Endometrial microvascular endothelial cells (primary cell): ENCODE results near the gene SNAPIN. TPM values are rescaled to one million over a fixed set of nuclear protein-coding genes. Genes with fewer than 3 reads are reported as not detected.
"Not testable (repeated sequence)": the region's sequence is repeated elsewhere in the genome, so short reads cannot be mapped to it uniquely, and the experiment has no call there.

Experiments used
- in situ Hi-C: cut with HindIII; loops from 2 replicates; pipeline ENCODE4 v1.10.0; 2017; ENCODE audit warnings: low sequenced_read_pairs, low pct_unique_long_range_greater_than_20kb; ENCODE audit errors: inconsistent ontology term
- total RNA-seq: library from RNA; depleted of rRNA; stranded (reverse); fragments of >200 nt; gene quantifications from one replicate; pipeline ENCODE4 v1.2.3, GENCODE V29; 2015; ENCODE audit errors: inconsistent ontology term

Gene SNAPIN
- total RNA-seq, 1 donor from 2014 or later = 68.6 TPM

- in situ Hi-C loops = no loop called here
Measured at GRCh38 chr1:153669606-153670005, 11.1 kb downstream of the SNAPIN start.

DNA sequence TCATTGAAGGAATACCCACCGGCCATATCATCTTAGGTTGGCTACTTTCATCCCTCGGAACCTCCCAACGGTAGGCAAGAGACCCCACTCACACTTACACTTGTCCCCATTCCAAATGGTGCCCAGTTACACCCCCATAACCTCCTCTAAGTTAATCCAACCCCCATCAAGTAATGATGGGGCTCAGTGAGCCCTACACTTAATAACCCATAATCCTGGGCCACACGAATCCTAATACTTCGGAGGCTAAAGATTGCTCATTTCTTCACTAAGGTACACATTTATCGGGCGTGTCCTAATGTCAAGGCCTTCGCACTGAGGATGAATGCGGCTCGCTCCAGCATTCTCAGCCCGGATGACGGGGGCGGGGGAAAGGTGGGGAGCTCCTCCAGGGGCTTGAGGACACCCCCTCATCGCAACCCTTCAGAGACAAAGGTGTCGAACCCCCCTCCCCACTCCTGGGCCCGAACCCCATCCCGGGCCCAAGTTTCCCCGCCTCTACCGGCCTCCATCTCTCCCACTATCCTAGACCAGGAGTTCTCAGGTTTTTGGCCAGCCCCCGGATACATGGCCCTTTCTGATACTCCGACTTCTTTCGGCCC, 11.9 kb downstream of the SNAPIN start:
- in situ Hi-C loops = no loop called here

DNA sequence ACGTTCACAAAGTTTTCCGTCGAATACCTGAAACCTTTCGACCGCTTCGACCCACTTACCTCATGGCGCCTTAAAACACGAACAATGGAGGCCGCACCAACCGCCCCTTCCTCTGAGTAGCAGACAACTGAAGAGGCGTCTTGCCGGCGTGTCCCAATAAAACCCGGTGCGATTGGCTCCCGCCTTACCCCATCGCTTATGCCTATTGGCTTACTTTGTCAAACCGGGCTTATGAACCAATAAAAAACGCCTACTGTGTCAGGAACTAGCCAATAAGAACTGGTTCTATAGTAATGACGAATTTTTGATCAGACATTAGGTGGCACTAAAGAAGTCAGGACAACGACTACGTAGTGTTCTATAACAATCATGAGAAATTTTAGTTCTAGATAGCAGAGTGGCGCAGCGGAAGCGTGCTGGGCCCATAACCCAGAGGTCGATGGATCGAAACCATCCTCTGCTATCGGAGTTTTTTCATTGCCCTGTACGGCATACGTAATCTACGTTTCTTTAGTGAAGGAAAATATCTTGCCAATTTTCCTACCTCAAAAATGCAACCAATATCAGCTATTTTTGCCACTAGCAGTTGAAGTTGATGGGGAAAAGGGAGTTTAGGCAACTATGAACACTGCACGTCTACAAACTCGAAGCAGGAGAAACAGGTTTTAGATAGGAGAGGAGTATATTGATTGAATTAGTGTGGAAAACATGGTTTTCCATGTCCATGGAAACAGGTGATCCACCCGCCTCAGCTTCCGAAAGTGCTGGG, 12.5 kb downstream of the SNAPIN start, which contains the start of gene ILF2:
ILF2 (minus strand) TSS at position 135 of the 769 bp plus-strand sequence; CDS start at position 64, 71 bp downstream.
- in situ Hi-C loops = no loop called here

DNA sequence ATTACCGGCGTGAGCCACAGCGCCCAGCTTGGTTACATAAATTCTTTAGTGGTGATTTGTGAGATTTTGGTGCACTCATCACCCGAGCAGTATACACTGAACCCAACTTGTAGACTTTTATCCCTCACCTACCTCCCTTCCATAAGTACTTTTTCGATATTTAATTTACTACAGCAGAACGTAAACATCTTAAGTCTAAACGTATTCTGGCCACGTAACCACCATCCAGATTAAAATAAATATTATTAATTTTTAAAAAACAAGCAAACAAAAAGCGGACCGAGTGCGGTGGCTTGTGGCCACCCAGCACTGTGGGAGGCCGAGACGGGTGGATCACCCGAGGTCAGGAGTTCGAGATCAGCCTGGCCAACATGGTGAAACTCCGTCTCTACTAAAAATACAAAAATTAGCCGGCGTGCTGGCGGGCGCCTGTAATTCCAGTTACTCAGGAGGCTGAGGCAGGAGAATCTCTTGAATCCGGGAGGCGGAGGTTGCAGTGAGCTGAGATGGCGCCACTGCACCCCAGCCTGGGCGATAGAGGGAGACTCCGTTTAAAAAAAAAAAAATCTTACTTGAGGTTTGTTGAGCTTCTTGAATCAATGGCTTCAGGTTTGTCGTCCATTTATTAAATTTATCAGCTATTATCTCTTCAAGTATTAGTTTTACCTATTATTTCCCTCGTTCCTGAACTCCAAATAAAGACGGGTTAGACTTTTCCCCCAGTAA, 13.3 kb downstream of the SNAPIN start:
- in situ Hi-C loops = not testable (repeated sequence)

DNA sequence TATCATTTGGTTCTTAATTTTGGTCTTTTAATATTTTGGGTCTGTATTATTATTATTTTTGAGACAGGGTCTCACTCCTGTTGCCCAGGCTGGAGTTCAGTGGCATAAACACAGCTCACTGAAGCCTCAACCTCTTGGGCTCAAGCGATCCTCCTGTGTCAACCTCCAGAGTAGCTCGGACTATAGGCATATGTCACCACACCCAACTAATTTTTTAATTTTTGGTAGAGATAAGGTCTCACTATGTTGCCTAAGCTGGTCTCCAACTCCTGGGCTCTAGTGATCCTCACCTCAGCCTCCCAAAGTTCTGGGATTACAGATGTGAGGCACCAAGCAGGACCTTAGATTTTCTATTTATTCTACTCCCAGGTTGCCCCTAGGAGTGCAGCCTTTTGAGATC, 15.0 kb downstream of the SNAPIN start:
- in situ Hi-C loops = no loop called here

- in situ Hi-C loops = no loop called here
Measured at GRCh38 chr1:153677718-153678518, 19.4 kb downstream of the SNAPIN start.

DNA sequence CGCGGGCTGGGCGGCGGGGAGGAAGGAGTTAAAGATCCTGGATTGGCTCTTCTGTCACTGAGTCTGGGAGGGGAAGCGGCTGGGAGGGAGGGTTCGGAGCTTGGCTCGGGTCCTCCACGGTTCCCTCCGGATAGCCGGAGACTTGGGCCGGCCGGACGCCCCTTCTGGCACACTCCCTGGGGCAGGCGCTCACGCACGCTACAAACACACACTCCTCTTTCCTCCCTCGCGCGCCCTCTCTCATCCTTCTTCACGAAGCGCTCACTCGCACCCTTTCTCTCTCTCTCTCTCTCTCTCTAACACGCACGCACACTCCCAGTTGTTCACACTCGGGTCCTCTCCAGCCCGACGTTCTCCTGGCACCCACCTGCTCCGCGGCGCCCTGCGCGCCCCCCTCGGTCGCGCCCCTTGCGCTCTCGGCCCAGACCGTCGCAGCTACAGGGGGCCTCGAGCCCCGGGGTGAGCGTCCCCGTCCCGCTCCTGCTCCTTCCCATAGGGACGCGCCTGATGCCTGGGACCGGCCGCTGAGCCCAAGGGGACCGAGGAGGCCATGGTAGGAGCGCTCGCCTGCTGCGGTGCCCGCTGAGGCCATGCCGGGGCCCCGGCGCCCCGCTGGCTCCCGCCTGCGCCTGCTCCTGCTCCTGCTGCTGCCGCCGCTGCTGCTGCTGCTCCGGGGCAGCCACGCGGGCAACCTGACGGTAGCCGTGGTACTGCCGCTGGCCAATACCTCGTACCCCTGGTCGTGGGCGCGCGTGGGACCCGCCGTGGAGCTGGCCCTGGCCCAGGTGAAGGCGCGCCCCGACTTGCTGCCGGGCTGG, 20.2 kb downstream of the SNAPIN start, which contains the start of gene NPR1:
NPR1 (plus strand) TSS at position 170 of the 818 bp plus-strand sequence; CDS start at position 591, 421 bp downstream.
- in situ Hi-C loops = no loop called here

DNA sequence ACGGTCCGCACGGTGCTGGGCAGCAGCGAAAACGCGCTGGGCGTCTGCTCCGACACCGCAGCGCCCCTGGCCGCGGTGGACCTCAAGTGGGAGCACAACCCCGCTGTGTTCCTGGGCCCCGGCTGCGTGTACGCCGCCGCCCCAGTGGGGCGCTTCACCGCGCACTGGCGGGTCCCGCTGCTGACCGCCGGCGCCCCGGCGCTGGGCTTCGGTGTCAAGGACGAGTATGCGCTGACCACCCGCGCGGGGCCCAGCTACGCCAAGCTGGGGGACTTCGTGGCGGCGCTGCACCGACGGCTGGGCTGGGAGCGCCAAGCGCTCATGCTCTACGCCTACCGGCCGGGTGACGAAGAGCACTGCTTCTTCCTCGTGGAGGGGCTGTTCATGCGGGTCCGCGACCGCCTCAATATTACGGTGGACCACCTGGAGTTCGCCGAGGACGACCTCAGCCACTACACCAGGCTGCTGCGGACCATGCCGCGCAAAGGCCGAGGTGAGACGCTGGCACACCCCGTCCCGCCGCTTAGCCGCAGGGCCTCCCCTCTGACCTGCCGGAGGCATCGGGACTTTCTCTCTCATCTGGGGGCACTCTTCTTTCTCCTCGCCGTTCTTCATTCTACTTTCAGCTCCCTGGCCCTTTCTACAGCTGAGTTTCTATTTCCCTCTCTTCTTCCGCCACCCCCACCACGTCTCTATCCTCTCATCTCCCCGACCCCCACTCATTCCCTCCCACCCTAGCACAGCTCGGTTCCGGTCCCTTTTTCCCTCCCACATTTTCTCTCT, 21.0 kb downstream of the SNAPIN start:
- in situ Hi-C loops = no loop called here

- in situ Hi-C loops = no loop called here
Measured at GRCh38 chr1:153680120-153680403, 21.6 kb downstream of the SNAPIN start.

DNA sequence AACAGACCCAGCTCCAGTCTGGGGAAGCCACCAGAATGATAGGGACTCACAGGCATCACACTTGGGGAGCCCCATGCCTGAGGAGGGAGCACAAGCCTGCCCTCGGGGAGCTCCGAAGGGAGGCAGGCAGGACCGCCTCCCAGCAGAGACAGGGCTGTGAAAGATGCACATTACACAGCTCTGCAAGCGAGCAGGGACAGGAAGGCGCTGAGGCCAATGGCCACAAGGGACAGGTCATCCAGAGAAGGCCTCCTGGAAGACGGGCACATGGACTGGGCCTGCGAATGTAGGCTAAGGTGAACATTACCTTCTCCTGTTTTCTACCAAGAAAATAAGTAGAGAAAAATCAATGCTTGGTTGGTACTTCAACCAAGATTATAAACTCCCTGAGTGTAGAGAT, 24.2 kb downstream of the SNAPIN start:
- in situ Hi-C loops = no loop called here

- in situ Hi-C loops = no loop called here
Measured at GRCh38 chr1:153683854-153684253, 25.4 kb downstream of the SNAPIN start.

- in situ Hi-C loops = no loop called here
Measured at GRCh38 chr1:153684892-153685291, 26.4 kb downstream of the SNAPIN start.

DNA sequence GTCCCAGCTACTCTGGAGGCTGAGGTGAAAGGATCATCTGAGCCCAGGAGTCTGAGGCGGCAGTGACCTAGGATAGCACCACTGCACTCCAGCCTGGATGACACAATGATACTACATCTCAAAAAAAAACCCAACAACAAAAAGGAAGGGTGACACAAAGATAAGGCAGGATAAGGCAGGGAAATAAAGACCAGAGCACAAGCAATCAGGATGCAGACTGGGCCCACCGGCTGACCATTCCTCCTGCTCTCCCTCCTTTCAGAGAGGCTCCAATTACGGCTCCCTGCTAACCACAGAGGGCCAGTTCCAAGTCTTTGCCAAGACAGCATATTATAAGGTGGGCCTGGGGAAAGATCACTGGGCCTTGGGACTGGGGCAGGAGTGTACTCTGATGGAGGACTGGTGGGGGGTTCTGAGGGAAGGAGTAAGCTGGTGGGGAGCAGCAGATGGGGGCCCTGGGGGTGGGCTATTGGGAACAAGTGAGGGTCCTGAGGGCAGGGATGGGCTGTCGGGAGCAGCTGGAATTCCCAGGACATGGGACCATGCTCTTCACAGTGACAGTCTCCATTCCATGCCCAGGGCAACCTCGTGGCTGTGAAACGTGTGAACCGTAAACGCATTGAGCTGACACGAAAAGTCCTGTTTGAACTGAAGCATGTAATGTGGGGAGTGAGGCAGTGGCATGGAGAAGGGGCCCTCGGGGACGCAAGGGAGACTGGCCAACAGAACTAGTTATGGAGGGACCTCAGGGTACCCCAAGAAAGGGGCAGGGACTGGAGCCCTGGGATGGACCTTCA, 27.2 kb downstream of the SNAPIN start:
- in situ Hi-C loops = no loop called here

GRCh38 chr1:153687346-153688125, 29.0 kb downstream of the SNAPIN start:
- in situ Hi-C loops = no loop called here

DNA sequence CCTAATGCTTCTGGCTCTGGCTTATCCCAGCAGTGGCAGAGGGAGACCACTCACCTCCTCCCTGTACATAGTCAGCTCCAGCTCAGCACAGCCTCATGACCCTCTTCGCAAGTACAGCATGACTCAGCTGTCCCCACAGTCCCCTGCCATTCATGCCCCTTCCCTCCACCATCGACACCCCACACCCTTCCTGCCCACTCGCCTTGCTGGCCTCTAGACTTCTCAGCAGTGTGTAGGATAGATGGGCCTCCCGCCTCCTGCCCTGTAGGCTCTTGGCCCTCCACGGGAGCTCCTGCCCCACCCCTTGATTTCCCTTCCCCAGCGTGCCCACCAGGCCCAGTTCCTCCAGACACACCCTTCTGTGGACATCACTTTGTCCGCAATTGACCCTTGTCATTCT, 29.8 kb downstream of the SNAPIN start:
- in situ Hi-C loops = no loop called here

GRCh38 chr1:153688736-153689328, 30.3 kb downstream of the SNAPIN start:
- in situ Hi-C loops = no loop called here
